GM12874 (cell line): ENCODE results near the gene PTGER4.

Source experiments
- CTCF ChIP-seq: IDR thresholded peaks from 2 replicates; pipeline ENCODE4 v1.5.1; 2011; ENCODE audit warnings: low read depth, mild to moderate bottlenecking, control low read depth, low read length, moderate library complexity; ENCODE audit not compliant: insufficient read depth

PTGER4 gene

GRCh38 chr5:40680741-40681362, 1.1 kb downstream of the PTGER4 start:
- TF ChIP-seq CTCF, result no peak; the same call in 1 of the 2 replicates

- TF ChIP-seq CTCF, result no peak
Observed at GRCh38 chr5:40681363-40682153, 1.8 kb downstream of the PTGER4 start.

DNA sequence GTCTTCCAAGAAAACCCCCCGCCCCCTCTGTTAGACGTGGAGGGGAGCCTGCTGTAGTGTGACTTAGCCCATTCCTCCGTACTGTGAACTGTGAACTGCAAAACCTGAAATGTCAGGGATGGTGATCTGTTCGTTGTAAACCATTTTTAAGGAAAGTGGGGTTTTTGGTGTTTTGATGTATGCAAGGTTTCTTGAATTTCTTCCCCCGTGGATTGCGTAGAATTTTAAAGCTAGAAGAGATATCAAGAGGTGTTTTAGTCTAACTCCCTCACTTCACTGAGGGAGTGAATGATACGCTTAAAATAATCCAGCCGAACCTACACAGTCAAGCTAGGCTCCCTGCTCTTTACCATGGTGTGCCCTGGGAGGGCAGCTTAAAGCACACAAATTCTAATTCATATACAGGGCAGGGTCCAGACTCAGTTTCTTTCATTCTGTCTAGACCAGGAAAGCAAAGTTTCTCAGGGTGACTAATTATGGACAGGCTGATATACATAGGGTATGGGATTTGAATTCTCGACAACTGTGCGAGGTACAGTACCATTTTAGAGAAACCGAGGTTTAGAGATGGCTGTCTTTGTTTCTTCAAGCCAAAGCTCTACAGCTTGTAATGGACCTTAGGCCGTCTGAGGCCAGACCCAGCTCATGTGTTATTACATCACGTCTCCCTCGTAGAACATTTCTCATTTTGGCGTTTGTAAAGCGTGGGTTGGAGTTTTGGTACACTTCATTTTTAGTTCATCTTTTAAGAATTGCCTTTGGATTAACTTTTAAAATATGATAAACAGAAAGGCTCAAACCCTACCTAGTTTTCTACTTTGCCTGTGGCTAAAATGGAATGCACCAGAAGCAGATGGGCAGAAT, 2.7 kb downstream of the PTGER4 start:
- TF ChIP-seq CTCF, result no peak

DNA sequence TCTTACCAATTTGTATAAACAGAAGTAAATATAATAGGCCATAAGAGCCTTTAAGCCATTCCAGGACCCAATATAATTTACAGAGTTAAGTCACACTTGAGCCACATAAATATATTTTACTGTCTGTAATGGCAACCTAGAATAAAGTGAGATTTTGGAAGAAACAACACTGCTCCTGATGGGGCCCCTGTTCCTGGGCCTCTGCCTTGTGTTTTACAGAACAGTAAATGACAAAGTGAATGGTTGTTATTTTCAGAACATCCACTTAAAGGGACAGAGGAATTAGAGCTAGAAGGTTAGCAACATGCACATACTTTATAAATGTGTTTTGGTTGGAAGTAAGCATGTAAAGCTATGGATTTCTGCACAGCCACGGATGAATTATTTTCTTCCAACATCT, 3.6 kb downstream of the PTGER4 start:
- no peak for TF ChIP-seq CTCF

DNA sequence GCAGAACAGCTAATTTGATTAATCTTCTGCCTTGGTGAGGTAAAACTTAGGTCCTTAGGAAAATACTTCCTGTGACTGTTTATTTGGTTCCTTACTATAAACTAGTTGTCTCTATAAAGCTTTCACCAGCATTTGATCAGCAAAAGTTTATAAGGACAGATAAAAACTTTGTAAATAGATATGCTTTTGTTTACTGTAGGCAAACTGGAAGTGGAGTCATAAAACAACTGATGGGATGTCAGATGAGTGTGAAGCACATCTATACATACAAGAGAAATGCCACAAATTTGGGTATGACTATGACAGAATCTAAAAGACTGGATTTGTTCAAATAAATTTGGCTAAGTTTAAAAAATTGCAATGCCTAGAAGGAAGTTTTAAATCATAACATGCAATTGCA, 5.5 kb downstream of the PTGER4 start:
- TF ChIP-seq CTCF, result no peak

DNA sequence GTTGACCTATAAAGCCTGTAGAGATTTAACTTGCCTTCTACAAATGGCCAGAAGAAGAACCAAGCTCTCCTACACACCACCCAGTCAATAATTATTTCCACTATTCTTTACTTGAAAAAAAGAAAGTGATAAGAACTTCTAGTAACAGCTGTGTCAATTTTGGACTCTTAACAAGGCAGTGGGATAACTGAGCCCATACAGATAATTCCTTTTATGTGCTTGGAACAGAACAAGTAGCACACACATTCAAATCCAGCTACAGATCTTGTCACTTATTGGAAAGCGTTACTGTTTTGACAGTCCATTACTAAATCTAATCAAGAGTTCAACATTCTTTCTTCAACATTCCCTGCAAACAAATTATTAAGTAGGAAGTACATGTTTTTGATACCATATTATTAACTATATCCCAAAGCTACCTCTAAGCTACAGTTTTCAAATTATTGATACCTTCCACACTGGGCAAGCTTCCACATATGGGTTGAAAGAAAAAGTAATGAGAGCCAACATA, 6.3 kb downstream of the PTGER4 start:
- TF ChIP-seq CTCF, result no peak

DNA sequence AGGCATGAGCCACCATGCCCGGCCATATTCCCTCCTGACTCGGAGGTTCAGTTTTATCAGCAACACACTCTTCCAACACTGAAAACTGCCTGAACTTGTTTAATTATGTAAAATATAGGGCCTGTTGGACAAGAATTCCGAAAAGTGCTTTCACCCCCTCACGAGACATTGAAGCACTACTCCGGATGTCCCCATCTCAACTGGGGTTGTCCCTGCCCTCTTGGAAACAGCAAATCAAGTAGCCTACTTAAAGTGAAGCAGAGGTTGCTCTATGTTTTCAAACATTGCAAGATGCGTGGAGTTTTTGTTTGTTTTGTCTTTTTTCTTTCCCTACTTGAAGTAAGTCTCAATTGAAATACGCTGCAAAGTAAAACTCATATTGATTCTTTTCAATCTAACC, 7.6 kb downstream of the PTGER4 start:
- no peak for TF ChIP-seq CTCF
